ENCODE results near the gene MYL2. TPM values are rescaled to one million over a fixed set of nuclear protein-coding genes. Genes with fewer than 3 reads are reported as not detected.

The MYL2 gene
- total and polyA plus RNA-seq, 12 donors: 9,270 to 56,186 (median 26,130) TPM

GRCh38 chr12:110917467-110917866 lies 2.9 kb downstream of the MYL2 start:
- Histone ChIP-seq H3K9me3 (no peaks in the 10 kb centered on the region), H3K4me1 (peaks cover 0 to 20% (median 0%) of the 10 kb centered on the region in 9 donors), H3K27me3 (peaks cover 0 to 12% (median 0%) of the 10 kb centered on the region in 7 donors), H3K4me3 (peak overlapping the region in 8 of 10 donors; percentile 39 to 62 (median 60)), H3K36me3 (peaks cover 0 to 51% (median 0%) of the 10 kb centered on the region in 9 donors), H3K27ac (peak overlapping the region; percentile 54 to 96 (median 90))
- DNase-seq (no peak), ATAC-seq (peak in 2 of 8 donors; percentile 9 to 56)
- 9 to 12% methylated on average over 5 of the region's 5 CpGs for WGBS, 2 donors
- no peak for TF ChIP-seq CTCF (IDR thresholded peaks at IDR 0.05)
- intact Hi-C loops (cut with DNase I): no loop called here

- ATAC-seq (no peak), DNase-seq (no peak)
- peaks cover 0 to 13% (median 0%) of the 10 kb centered on the region in 9 donors for H3K4me1 ChIP-seq
- peak overlapping the region in 6 of 10 donors; percentile 13 to 96 (median 92) for H3K27ac ChIP-seq
- WGBS, 2 donors: 39 to 50% methylated on average over 3 of the region's 3 CpGs
- intact Hi-C loops (cut with DNase I): no loop called here
- H3K4me3 ChIP-seq: peak overlapping the region in 7 of 10 donors; percentile 3 to 62 (median 61)
- H3K27me3 ChIP-seq: peaks cover 0 to 12% (median 0%) of the 10 kb centered on the region in 7 donors
- peaks cover 0 to 61% (median 0%) of the 10 kb centered on the region in 9 donors for H3K36me3 ChIP-seq
- no peaks in the 10 kb centered on the region for H3K9me3 ChIP-seq
- TF ChIP-seq CTCF (IDR thresholded peaks at IDR 0.05): no peak
These were observed 4.0 kb downstream of the MYL2 start for GRCh38 chr12:110916295-110916875.

- peaks cover 0 to 69% (median 0%) of the 10 kb centered on the region in 9 donors for H3K36me3 ChIP-seq
- H3K4me1 ChIP-seq: peaks cover 0 to 5% (median 0%) of the 10 kb centered on the region in 9 donors
- no peak overlapping the region for H3K4me3 ChIP-seq
- no peak for DNase-seq
- no peak for ATAC-seq
- peak overlapping the region in 3 of 10 donors; percentile 50 to 96 (median 53) for H3K27ac ChIP-seq
- no peak for TF ChIP-seq CTCF (IDR thresholded peaks at IDR 0.05)
- H3K9me3 ChIP-seq: no peaks in the 10 kb centered on the region
- 70 to 74% methylated on average over 14 of the region's 14 CpGs for WGBS, 2 donors
- no peaks in the 10 kb centered on the region for H3K27me3 ChIP-seq
- intact Hi-C loops (cut with DNase I): no loop called here
These were observed 7.0 kb downstream of the MYL2 start for GRCh38 chr12:110913119-110914056.

DNA sequence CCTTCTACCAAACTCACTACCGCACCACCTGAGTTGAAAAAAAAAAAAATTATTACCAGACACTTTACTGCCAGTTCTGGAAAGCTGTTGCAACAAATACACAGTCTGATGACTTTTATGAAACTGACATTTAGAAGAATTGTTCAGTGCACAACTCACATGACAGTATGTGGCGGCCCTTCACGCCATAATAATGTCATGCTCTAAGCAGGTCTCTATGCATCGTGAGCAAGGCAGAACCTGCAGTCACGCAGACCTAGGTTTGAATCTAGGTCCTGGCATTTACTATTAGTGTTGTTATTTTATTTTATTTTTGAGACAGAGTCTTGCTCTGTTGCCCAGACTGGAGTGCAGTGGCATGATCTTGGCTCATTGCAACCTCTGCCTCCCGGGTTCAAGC lies 8.1 kb downstream of the MYL2 start:
- ATAC-seq: no peak
- WGBS, 2 donors: 77 to 81% methylated on average over 6 of the region's 6 CpGs
- no peaks in the 10 kb centered on the region for H3K9me3 ChIP-seq
- H3K4me1 ChIP-seq: peaks cover 0 to 5% (median 0%) of the 10 kb centered on the region in 9 donors
- intact Hi-C loops (cut with DNase I): no loop called here
- no peak for TF ChIP-seq CTCF (IDR thresholded peaks at IDR 0.05)
- peaks cover 0 to 63% (median 0%) of the 10 kb centered on the region in 9 donors for H3K36me3 ChIP-seq
- peak overlapping the region in 5 of 10 donors; percentile 19 to 53 (median 25) for H3K27ac ChIP-seq
- no peaks in the 10 kb centered on the region for H3K27me3 ChIP-seq
- H3K4me3 ChIP-seq: no peak overlapping the region
- no peak for DNase-seq
